ENCODE data around the gene FAM219A.

GRCh38 chr9:34498553-34498952, 40.2 kb upstream of the FAM219A start:
- TF ChIP-seq, protein P1, sequence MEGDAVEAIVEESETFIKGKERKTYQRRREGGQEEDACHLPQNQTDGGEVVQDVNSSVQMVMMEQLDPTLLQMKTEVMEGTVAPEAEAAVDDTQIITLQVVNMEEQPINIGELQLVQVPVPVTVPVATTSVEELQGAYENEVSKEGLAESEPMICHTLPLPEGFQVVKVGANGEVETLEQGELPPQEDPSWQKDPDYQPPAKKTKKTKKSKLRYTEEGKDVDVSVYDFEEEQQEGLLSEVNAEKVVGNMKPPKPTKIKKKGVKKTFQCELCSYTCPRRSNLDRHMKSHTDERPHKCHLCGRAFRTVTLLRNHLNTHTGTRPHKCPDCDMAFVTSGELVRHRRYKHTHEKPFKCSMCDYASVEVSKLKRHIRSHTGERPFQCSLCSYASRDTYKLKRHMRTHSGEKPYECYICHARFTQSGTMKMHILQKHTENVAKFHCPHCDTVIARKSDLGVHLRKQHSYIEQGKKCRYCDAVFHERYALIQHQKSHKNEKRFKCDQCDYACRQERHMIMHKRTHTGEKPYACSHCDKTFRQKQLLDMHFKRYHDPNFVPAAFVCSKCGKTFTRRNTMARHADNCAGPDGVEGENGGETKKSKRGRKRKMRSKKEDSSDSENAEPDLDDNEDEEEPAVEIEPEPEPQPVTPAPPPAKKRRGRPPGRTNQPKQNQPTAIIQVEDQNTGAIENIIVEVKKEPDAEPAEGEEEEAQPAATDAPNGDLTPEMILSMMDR (conservative IDR thresholded peaks at IDR 0.05; ENCODE audit: low read depth, low read length): no peak
- no peak for TF ChIP-seq EZH2phosphoT487 (IDR thresholded peaks at IDR 0.05; ENCODE audit: borderline replicate concordance, low read length)
